NCI-H774 (cell line): Measurements from ENCODE around the gene PHC1.

Experiments
- DNase-seq: peaks from one replicate; lab custom pipeline; 2025; lab: John Stamatoyannopoulos, UW

The PHC1 gene

DNA sequence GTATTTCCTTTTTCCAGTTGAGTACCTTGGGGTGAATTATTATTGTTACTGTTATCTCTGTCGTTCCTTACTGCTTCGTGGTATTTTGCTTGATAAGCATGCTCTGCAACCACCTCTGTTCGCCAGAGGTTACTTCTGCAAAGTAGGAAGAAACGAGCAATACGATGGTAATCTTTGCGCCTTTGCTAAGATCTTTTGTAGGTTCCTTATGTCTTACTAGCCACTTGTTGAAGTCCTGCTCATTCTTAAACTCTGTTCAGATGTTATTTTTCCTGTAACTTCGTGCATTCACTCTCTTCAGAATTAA is 35.9 kb downstream of the PHC1 start:
- peak; percentile 63 for DNase-seq

DNA sequence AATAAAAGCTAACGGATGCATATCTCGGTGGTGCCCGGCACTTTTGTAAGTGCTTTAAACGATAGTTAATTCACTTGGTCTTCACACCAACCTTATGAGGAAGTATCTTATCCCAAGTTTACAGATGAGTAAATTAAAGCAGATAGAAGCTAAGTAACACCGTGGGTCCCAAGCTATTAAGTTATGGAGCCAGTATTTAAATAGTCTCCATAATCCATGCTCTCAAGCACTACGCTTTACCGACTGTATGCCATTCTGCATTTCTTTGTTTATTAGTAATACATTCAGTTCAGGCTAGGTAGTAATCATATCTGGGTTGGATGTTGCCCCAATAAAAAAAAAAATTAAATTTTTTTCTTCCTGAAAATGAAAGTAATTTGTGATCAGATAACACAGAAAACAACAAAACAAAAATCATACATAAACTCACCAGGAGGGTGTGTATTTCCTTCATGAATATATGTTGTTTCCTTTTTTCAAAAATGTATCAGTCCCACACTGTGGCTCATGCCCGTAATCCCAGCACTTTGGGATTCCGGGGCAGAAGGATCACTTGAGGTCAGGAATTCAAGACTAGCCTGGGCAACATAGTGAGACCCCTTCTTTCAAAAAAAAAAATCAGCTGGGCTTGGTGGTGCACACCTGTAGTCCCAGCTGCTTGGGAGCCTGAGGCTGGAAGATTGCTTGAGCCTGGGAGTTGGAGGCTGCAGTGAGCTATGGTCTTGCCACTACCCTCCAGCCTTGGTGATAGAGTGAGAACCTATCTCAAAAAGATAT is 36.6 kb downstream of the PHC1 start:
- no peak for DNase-seq

DNA sequence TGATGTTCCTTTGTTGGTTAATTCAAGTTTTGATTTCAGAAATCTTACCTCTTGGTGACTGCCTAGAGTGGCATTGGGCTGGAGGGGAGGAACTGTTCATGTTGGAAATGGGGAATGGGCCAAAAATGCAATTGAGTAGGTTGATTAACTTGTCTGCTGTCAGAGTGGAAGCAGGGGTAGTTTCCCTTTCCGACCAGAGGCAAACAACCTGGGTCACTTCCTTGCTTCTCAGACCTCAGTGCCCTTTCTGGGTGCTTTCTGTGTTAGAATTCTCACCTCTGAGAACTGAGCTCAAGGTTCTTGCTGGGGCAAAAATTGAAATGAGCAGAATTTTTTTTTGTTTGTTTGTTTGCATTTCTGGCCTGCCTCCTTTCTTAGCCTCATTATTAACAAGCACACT is 37.4 kb downstream of the PHC1 start:
- DNase-seq, result no peak

DNA sequence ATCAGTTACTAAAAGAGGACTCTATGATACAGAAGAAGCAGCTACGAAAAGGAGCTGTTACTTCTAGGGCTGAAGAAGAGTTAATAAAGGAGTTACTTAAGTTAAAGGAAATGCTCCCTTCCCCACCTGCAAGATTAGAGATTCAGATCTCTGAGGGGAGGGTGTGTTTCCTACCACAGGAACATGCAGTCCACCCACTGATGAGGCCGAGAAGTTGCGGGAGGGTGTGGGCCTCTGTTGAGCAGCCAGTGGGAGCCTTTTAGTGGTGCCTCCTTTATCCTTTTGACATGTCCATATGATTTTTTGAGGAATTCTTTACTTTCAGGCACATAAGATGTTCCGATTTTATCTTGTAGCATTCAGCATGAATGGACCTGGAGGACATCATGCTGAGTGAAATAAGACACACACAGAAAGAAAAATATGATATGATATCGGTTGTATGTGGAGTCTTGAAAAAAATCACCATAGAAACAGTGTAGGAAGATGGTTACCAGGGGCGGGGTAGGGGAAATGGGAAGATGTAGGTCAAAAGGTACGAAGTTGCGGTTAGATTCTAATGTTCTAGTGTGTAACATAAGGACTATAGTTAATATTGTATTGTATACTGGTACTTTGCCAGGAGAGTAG is 39.6 kb downstream of the PHC1 start:
- no peak for DNase-seq

DNA sequence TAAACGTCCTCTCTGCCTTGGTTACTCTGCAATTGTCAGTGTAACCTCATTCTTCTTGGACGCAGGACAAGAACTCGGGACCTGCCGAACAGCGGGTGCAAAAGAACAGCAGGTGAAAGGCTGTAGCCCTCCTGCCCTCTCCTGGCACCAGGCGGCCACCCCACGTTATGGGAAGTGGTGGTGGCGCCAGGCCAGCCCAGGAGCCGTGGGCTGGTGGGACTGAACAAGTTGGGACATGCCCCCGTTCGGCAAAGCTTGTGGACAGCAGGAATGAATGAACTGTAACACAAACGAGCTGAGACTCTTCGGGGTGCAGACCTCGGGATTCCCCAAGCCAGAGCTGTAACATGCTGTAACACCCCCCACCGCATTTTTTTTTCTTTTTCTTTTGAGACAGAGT is 41.8 kb downstream of the PHC1 start:
- no peak for DNase-seq

DNA sequence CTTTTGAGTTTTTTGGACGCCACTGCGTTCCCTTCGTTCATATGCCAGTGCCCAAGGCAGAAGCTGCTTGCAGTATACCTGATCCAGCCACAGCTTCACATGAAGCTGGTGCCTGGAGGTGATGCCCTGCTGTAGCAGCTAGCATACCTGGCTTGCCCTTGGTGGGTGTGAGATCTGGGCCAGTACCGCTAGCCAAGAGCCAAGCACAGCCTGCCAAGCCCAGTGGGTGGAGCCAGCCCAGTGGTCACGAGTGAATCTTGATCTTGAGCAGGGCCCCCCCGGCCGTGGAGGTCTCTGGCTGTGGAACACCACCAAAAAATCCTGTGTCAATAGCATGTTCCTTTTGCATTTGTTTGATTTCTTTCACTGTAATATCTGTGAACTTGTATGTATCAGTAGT is 42.5 kb downstream of the PHC1 start:
- no peak for DNase-seq

DNA sequence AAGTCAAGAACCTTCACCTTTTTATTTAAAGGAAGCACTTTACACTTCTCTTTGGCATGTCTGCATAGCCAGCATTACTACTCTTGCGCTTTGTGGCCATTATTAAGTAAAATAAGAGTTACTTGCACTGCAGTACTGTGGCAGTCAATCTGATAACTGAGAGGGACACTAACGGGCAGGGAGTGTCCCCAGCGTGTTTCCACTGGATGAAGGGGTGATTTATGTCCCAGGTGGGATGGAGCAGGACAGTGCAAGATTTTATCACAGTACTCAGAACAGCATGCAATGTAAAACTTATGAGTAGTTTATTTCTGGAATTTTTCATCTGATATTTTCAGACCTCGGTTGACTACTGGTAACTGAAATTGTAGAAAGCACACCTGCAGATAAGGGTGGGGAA is 43.3 kb downstream of the PHC1 start:
- DNase-seq, result no peak

DNA sequence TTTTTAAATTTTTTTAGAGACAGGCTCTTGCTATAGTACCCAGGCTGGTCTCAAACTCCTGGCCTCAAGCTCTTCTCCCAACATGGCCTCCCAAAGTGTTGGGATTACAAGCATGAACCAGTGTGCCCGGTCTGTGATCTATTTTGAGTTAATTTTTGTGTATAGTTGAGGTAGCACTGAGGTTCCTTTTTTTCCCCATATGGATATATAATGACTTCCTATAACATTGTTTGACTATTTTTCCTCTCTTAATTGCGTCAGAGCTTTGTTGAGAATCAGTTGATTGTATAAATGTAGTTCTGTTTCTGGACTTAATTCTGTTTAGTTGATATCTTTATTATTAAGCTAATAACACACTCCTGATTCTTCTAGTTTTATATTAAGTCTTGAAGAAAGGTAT is 43.8 kb downstream of the PHC1 start:
- no peak for DNase-seq

DNA sequence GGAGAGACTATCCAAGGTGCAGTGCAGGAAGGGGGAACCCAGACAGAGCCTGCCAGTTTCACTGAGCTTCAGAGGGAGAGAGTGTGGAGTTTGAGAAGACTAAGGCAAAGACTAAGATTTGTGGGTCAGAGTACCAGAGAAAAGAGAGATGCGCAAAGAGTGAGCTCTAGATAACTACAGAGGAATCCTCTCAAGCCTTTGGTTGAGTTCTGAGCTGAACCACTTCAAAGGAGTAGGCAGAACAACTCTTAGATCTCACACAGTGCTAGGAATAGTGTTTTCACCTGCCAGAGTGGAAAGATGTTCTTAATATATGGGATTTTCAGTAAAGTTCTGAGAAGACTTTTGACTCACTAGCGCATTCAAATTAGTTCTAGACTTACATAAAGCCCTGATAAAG is 45.9 kb downstream of the PHC1 start:
- DNase-seq, result no peak

DNA sequence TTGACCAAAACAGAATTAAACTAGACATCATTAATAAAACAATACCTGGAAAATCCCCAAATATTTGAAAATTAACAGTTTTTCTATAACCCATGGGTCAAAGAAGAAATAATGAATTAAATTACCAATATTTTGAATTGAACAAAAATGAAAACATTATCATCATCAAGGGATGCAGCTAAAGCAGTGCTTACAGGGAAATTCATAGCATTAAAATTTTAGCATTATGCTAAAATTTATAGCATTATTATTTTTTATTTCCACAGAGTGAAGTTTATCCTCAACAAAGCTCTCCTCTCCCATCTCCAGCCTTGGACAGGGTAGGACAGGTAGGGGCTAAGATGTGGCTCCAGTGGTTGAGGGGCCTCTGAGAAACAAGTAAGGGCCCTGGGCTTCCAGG is 54.5 kb downstream of the PHC1 start:
- DNase-seq, result no peak

DNA sequence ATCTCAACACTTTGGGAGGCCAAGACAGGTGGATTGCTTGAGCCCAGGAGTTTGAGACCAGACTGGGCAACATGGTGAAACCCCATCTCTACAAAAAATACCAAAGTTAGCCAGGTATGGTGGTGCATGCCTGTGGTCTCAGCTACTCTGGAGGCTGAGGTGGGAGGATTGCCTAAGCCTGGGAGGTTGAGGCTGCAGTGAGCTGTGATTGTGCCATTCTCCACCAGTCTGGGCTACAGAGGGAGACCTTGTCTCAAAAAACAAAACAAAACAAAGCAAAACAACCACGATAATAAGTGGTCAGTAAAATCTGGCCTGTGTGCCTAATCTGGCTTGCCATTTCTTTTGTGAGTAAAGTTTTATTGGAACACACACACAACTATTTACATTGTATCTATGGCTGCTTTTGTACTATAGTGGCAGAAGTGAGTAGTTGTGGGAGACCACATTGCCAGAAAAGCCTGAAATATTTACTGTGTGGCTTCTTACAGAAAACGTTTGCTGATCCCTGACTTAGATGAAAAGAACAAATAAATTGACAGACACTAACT is 55.6 kb downstream of the PHC1 start:
- DNase-seq, result no peak

DNA sequence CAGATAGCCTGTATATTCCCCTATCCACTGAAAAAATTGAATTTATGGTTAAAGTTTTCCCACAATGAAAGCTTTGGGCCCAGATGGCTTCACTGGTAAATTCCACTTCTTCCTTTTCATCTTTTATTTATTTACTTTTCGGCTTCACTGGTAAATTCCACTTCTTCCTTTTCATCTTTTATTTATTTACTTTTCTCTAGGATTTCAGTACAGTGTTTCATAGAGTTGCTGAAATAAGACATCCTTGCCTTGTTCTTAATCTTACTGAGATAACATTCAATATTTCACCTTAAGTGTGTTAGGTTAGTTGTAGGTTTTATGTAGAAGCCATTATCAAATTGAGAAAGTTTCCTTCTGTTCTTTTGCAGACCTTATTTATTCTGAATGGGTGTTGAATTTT is 56.1 kb downstream of the PHC1 start:
- DNase-seq, result no peak

DNA sequence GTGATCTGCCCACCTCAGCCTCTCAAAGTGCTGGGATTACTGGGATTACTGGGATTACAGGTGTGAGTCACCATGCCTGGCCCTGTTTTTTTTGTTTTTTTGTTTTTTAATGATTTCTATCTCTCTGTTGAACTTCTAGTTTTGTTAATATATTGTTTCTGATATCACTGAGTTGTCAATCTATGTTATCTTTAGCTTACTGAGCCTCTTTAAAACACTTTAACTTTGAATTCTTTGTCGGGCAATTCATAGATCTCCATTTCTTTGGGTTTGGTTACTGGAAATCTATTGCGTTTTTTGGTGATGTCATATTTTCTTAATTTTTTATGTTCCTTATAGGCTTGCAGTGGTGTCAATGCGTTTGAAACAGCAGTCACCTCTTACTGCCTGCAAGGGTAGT is 65.8 kb downstream of the PHC1 start:
- DNase-seq, result no peak

DNA sequence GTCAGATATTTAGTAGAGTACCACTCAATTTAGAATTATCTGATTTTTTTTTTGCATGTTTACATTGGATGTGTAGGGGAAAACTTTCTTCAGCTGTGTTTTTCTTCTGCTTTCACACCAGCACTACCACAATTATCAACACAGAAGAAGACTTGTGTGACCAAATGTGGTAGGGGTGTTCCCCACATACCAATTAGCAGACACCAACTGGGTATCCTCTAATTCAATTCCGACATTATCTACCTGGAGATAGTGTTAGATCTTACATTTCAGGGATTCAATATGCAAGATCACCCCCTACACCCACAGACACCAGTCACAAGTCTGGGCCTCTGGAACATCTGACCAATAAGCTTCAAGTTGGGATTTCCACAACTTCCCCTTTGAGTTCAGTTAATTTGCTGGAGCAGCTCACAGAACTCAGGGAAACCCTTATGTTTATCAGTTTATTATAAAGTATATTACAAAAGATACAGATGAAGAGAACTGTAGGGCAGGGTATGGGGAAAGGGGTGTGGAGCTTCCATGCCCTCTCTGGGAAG is 71.0 kb downstream of the PHC1 start:
- DNase-seq, result no peak

DNA sequence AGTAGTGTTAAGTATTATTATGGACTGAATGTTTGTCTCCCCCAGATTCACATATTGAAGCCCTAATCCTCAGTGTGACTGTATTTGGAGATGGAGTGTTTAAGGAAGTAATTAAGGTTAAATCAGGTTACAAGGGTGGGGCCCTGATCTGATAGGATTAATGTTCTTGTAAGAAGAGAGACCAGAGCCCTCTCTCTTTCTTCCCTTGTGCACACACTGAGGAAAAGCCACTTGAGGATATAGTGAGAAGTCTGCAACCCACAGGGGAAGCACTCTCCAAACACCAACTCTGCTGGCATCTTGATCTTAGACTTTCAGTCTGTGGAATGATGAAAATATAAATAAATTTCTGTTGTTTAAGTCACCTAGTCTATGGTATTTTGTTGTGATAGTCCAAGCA is 72.9 kb downstream of the PHC1 start:
- DNase-seq, result no peak

DNA sequence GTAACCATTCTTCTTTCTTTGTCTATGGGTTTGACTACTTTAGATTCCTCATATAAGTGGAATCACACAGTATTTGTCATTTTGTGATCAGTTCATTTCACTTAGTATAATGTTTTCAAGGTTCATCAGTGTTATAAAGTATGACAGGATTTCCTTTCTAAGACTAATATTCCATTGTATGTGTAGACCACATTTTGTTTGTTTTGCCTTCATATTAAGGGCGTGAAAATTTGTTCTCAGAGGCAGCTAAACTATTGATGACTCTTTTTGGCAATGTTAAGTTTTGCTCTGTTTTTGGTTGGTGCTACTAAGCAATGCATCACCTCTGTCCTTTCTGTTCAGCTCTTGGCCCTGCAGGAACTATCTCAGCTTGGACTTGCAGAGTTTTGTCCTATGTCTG is 73.4 kb downstream of the PHC1 start:
- no peak for DNase-seq

DNA sequence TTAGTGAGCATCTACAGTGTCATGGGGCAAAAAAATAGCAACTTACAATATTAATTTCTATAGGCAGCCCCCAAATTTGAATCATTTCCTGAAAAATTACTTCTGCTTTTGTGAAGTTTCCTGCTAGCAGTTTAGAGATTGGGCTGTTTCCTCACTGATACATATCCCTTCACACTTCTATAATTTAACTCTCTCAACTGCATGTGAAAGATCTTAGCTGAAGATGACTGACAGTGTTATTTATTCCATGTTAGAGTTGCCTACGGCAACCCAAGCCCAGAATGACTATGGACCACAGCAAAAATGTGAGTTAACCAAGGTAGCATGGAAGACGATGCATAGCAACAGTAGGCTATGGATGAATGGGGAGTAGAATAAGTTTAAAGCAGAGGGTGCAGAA is 75.1 kb downstream of the PHC1 start, which contains the start of gene KLRG1:
Gene KLRG1 (plus strand): TSS at position 134 of the 400 bp plus-strand sequence. CDS start 90 bp downstream, at position 224.
- DNase-seq, result no peak
